ENCODE measurements around the gene AFM. TPM values are rescaled to one million over a fixed set of nuclear protein-coding genes. Genes with fewer than 3 reads are reported as not detected.

The AFM gene
- total RNA-seq, 1 experiment from 2014 or later: not detected

GRCh38 chr4:73452953-73453700 is 28.4 kb upstream of the AFM start:
- no peaks in the 10 kb centered on the region for H3K4me1 ChIP-seq (ENCODE audit: control insufficient read depth in 1 of 2, insufficient read depth in 2 of 2, low read length in 2 of 2)
- no TSS peak for BruUV-seq (replicated peaks)
- RAD21 ChIA-PET (ENCODE audit: low non-redundant PET in 1 of 2, low total read pairs in 2 of 2, uncharacterized antibody in 2 of 2, unreplicated experiment in 2 of 2): no interaction called here
- POLR2A ChIA-PET: no interaction called here
- no peak overlapping the region for H3K4me3 ChIP-seq (replicated peaks in 1 of 2; ENCODE audit: low read depth in 1 of 2, low read length in 2 of 2)
- H3K36me3 ChIP-seq (ENCODE audit: control insufficient read depth in 1 of 2, insufficient read depth in 2 of 2, low read length in 2 of 2): no peaks in the 10 kb centered on the region
- DNase-seq (ENCODE audit: low read depth, low spot score) (no peak), ATAC-seq (no peak)
- no peaks in the 10 kb centered on the region for H3K79me2 ChIP-seq (ENCODE audit: insufficient read depth, low read length)
- no peak overlapping the region for H3K4me2 ChIP-seq (ENCODE audit: low read length)
- CTCF ChIA-PET: no interaction called here
- no peaks in the 10 kb centered on the region for H3K9me3 ChIP-seq (ENCODE audit: control insufficient read depth in 1 of 2, insufficient read depth in 1 of 2, low read depth in 1 of 2, low read length in 2 of 2)
- H3K27me3 ChIP-seq (ENCODE audit: insufficient read depth, low read length): no peaks in the 10 kb centered on the region
- no peaks in the 10 kb centered on the region for H3K9me2 ChIP-seq (ENCODE audit: insufficient read depth)
- H3K9ac ChIP-seq (ENCODE audit: low read length): no peak overlapping the region
- intact Hi-C loops (cut with micrococcal nuclease): no loop called here
- no peaks in the 10 kb centered on the region for H4K20me1 ChIP-seq (ENCODE audit: insufficient read depth)
- no peak overlapping the region for H3K27ac ChIP-seq (ENCODE audit: low read depth, low read length)
- no peak overlapping the region for H2AFZ ChIP-seq (ENCODE audit: low read depth, low read length, poor library complexity, severe bottlenecking)
- TF ChIP-seq SP1 (IDR thresholded peaks at IDR 0.05; ENCODE audit: low read depth) (no peak), EZH2phosphoT487 (IDR thresholded peaks at IDR 0.05; ENCODE audit: borderline replicate concordance) (no peak), JUND (IDR thresholded peaks at IDR 0.05) (no peak), SIN3A (IDR thresholded peaks at IDR 0.05; ENCODE audit: low read depth) (no peak), REST (IDR thresholded peaks at IDR 0.05; ENCODE audit: low read depth) (no peak), EGR1 (IDR thresholded peaks at IDR 0.05; ENCODE audit: low read depth) (no peak), ZBTB33 (IDR thresholded peaks at IDR 0.05; ENCODE audit: extremely low read depth, insufficient replicate concordance, low read length) (no peak), ZFX (IDR thresholded peaks at IDR 0.05) (no peak), CBX3 (IDR thresholded peaks at IDR 0.05; ENCODE audit: low read depth) (no peak), MAX (IDR thresholded peaks at IDR 0.05) (no peak), POLR2AphosphoS5 (IDR thresholded peaks at IDR 0.05; ENCODE audit: low read depth, low read length) (no peak), TCF7L2 (IDR thresholded peaks at IDR 0.05; ENCODE audit: borderline replicate concordance, extremely low read depth, insufficient read depth, insufficient read length) (no peak), SRF (IDR thresholded peaks at IDR 0.05; ENCODE audit: low read depth) (no peak)

All from HCT116 (cell line).